Adrenal gland (tissue), 12 donors: ENCODE data around the gene CCDC30. TPM values are rescaled to one million over a fixed set of nuclear protein-coding genes. Genes with fewer than 3 reads are reported as not detected.

Experiments used
- DNase-seq, 7 donors: peaks; one replicate each; pipeline ENCODE4 v3.0.0-alpha.2; 2019 to 2020
- H3K27ac ChIP-seq, 5 donors: fragments of 200-600 bp; sonication (generic) in 4 of 5; 1 replicate in 3 of 5; 2 replicates in 2 of 5; pipeline versions ENCODE4 v1.5.1 to v1.8.0; 2016 to 2020; ENCODE audit warnings: mild to moderate bottlenecking in 1 of 5
- H3K27me3 ChIP-seq: fragments of 200-600 bp; 2 replicates; pipeline ENCODE4 v1.8.0; 2021
- H3K36me3 ChIP-seq, 2 donors: fragments of 200-600 bp; replicated peaks in 1 of 2; 1 replicate in 1 of 2; 2 replicates in 1 of 2; pipeline versions ENCODE4 v1.5.1 to v1.8.0; 2018 to 2022
- H3K4me1 ChIP-seq, 2 donors: fragments of 200-600 bp; replicated peaks in 1 of 2; 1 replicate in 1 of 2; 2 replicates in 1 of 2; pipeline versions ENCODE4 v1.5.1 to v1.8.0; 2018 to 2021
- H3K4me3 ChIP-seq, 4 donors: fragments of 200-600 bp; sonication (generic) in 3 of 4; one replicate each; pipeline ENCODE4 v1.5.1; 2016 to 2018
- H3K9me3 ChIP-seq, 3 donors: fragments of 200-600 bp; sonication (generic) in 1 of 3; replicated peaks in 1 of 3; 1 replicate in 2 of 3; 2 replicates in 1 of 3; pipeline versions ENCODE4 v1.5.1 to v1.8.0; 2016 to 2021
- POLR2A ChIP-seq, 2 donors: fragments of 450-650 bp; IDR thresholded peaks; one replicate each; pipeline ENCODE4 v1.6.1; 2017; ENCODE audit warnings: antibody characterized with exemption in 2 of 2, mild to moderate bottlenecking in 2 of 2, moderate library complexity in 1 of 2
- WGBS, 4 donors: extraction: QIAGEN DNeasy Blood & Tissue Kit in 2 of 4; methylation state at CpG; one replicate each; pipeline versions ENCODE4 v1.1.5 to v1.1.7; 2013 to 2017; 5-methylcytosine and 5-hydroxymethylcytosine counted together
- intact Hi-C, 2 donors: fragments of 100-400 bp; cut with DNase I; formaldehyde crosslinking; loops; one replicate each; pipeline versions ENCODE4 v1.14.1 to v1.15.0; 2022 to 2023
- polyA plus RNA-seq, 3 donors: library from polyadenylated mRNA; stranded (reverse); fragments of 200-250 nt in 2 of 3; fragments of 350-450 nt in 1 of 3; fragmentation: Illumina TruSeq in 1 of 3; extraction: RNeasy Lipid Tissue Mini Kit (QIAGEN cat#74804) in 1 of 3; gene quantifications; one replicate each; pipeline ENCODE4 v1.2.3, GENCODE V29; 2013 to 2014
- total RNA-seq, 9 donors: library from RNA; depleted of rRNA in 4 of 9; stranded (reverse); fragments of >200 nt in 4 of 9; fragments of 120-200 nt in 1 of 9; fragmentation: NEBNext Ultra II Directional in 1 of 9; extraction: Animal tissue kit (Norgen Biotek cat#: 25700) in 1 of 9; gene quantifications; one replicate each; pipeline versions ENCODE4 v1.1.0 to v1.2.4, GENCODE V29; 2013 to 2023
- TF ChIP-seq, protein P1 (sequence below), 6 experiments: fragments of 450-650 bp in 4 of 6; fragments of 200-600 bp in 2 of 6; sonication (generic) in 1 of 6; IDR thresholded peaks; 1 replicate in 5 of 6; 2 replicates in 1 of 6; pipeline versions ENCODE4 v1.5.1 to v1.8.0; 2016 to 2021; ENCODE audit warnings: antibody characterized with exemption in 6 of 6, mild to moderate bottlenecking in 2 of 6, moderate library complexity in 1 of 6
- donor health status: healthy with polysubstance abuse.
- donor health status: Bipolar disorder and iron deficiency.
- donor health status: DM: yes; HTN: yes; CAD: no.
- donor health status: DM: no; HTN: no; CAD: no.
- donor health status: DM: no; HTN: no; CAD: no.
- donor health status: DM: yes; HTN: yes; CAD: no.

The CCDC30 gene
- total and polyA plus RNA-seq, 12 donors: 1.8 to 8.3 (median 4.0) TPM

DNA sequence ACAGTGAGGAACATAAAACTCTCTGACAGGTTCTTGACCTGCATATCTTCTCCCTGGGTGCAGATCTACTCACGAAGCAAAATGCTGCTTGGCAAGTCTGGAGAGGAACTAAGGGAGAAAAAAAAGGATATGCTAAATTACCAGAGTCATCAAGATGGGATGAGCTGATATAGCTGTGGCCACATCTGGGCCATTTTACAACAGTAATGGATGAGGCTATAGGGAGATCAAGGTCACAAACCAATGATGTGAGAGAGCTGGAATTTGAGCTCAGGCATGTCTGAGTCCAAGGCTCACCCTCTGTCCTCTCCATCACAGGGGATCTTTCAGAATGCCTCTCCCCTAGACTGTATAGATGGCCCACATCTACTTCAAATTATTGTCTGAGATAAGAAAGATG is 33.5 kb upstream of the CCDC30 start:
- H3K4me3 ChIP-seq: no peak overlapping the region
- TF ChIP-seq, protein P1, sequence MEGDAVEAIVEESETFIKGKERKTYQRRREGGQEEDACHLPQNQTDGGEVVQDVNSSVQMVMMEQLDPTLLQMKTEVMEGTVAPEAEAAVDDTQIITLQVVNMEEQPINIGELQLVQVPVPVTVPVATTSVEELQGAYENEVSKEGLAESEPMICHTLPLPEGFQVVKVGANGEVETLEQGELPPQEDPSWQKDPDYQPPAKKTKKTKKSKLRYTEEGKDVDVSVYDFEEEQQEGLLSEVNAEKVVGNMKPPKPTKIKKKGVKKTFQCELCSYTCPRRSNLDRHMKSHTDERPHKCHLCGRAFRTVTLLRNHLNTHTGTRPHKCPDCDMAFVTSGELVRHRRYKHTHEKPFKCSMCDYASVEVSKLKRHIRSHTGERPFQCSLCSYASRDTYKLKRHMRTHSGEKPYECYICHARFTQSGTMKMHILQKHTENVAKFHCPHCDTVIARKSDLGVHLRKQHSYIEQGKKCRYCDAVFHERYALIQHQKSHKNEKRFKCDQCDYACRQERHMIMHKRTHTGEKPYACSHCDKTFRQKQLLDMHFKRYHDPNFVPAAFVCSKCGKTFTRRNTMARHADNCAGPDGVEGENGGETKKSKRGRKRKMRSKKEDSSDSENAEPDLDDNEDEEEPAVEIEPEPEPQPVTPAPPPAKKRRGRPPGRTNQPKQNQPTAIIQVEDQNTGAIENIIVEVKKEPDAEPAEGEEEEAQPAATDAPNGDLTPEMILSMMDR (IDR thresholded peaks at IDR 0.05): no peak
- no peak for TF ChIP-seq POLR2A (IDR thresholded peaks at IDR 0.05)
- no peaks in the 10 kb centered on the region for H3K9me3 ChIP-seq
- intact Hi-C loops: no loop called here
- no peaks in the 10 kb centered on the region for H3K4me1 ChIP-seq
- no peak for DNase-seq
- H3K27me3 ChIP-seq: no peaks in the 10 kb centered on the region
- 68 to 85% (median 69%) methylated on average over 1 of the region's 1 CpG for WGBS, 4 donors
- no peaks in the 10 kb centered on the region for H3K36me3 ChIP-seq
- no peak overlapping the region for H3K27ac ChIP-seq

DNA sequence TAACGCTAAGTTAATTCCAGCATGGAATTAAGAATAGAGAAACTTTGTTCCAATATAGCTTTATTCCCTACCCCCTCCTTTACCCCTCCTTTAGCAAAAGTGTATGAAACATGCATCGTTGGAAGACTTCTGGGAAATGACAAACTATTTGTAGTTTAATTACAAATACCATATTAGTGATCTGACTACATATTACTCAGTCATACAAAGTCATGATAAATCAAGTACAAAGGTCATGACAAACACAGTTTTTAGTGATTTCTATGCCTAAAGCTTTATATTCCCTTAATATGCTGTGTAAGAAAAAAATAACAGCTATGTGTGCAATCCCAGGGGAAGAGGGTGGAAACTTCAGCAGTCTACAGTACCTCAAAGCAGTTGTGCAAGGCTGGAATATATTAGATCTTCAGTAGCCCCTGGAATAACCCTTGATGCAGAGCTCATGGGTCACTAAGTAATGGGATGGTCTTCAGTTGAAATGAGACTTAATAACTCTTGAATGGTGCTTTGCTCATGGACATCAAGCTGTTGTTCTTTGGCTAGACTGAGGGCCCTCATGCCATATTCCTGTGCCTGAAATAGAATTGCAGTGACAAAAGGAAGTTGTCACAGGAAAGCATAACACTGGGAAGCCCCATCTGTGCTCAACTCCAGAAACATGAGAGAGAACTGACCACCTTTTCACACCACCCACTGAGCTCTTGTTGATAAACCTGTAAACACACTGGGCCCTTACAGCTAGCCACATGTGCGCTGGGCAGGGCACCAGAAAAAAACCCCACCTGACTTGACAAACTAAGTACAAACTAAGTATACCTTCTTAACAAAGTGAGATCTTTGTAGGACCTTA is 32.6 kb upstream of the CCDC30 start:
- intact Hi-C loops: no loop called here

DNA sequence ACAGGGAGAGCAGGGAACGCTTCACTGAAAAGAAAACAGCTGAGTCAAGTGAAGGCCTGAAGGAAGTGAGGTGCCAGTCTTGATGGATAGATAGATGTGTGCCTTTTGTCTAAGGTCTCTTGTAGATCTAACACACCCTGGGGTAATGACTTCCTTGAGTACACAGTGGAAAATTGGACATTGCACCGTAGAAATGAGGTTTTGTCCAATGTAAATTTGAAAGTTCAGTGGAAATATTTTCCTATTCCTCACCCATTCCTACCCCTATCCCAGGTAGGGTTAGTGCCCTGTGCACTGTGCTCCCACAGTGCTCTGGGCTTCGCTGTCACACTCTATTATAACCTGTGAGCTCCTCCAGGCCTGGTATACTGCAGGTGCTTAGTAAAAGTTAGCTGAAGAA is 31.6 kb upstream of the CCDC30 start:
- Histone ChIP-seq H3K27ac (no peak overlapping the region), H3K36me3 (no peaks in the 10 kb centered on the region), H3K27me3 (no peaks in the 10 kb centered on the region), H3K4me1 (no peaks in the 10 kb centered on the region), H3K4me3 (no peak overlapping the region), H3K9me3 (no peaks in the 10 kb centered on the region)
- TF ChIP-seq, protein P1 (IDR thresholded peaks at IDR 0.05): no peak
- TF ChIP-seq POLR2A (IDR thresholded peaks at IDR 0.05): no peak
- intact Hi-C loops: no loop called here
- 84 to 90% (median 86%) methylated on average over 3 of the region's 3 CpGs for WGBS, 4 donors
- DNase-seq: no peak

More for the DNA sequence above, 32.6 kb upstream of the CCDC30 start:
- Histone ChIP-seq H3K36me3 (no peaks in the 10 kb centered on the region), H3K9me3 (no peaks in the 10 kb centered on the region), H3K4me1 (no peaks in the 10 kb centered on the region), H3K27ac (no peak overlapping the region), H3K27me3 (no peaks in the 10 kb centered on the region), H3K4me3 (no peak overlapping the region)
- no peak for DNase-seq
- no peak for TF ChIP-seq POLR2A (IDR thresholded peaks at IDR 0.05)
- TF ChIP-seq, protein P1 (IDR thresholded peaks at IDR 0.05): no peak
- 88 to 93% (median 91%) methylated on average over 3 of the region's 3 CpGs for WGBS, 4 donors

DNA sequence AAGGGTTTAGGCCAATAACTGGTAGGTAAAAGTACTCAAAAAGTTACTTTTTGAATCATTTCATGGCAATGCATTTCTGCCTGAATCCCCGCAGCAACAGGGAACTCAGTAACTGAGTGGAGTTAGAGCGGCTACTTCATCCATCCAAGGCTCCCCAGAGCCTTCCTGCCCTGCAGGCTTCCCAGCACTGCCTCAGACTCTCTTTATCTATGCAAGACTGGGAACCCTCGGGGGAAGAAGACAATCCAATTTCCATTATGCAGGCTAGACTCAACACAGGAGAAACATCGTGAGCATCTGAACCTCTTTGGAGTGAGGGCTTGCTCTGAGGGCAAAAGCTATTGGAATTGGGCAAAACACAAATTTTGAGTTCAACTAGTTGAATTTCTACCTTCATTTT is 30.4 kb upstream of the CCDC30 start:
- Histone ChIP-seq H3K27me3 (no peaks in the 10 kb centered on the region), H3K4me3 (no peak overlapping the region), H3K27ac (no peak overlapping the region), H3K36me3 (no peaks in the 10 kb centered on the region), H3K4me1 (no peaks in the 10 kb centered on the region), H3K9me3 (no peaks in the 10 kb centered on the region)
- TF ChIP-seq, protein P1 (IDR thresholded peaks at IDR 0.05): no peak
- no peak for TF ChIP-seq POLR2A (IDR thresholded peaks at IDR 0.05)
- DNase-seq: no peak
- WGBS, 4 donors: 91 to 95% (median 94%) methylated on average over 4 of the region's 4 CpGs
- intact Hi-C loops: no loop called here
